GM10248 (cell line): ENCODE data around the gene SLC35E4.
"Not testable (repeated sequence)": the region's sequence is repeated elsewhere in the genome, so short reads cannot be mapped to it uniquely, and the experiment has no call there.

Experiments used
- CTCF ChIA-PET: fragments of 300-600 bp; sonication (Branson Sonifier 250); formaldehyde crosslinking; extraction: SDS; loops from one replicate; lab custom pipeline; 2021; ENCODE audit warnings: antibody characterized with exemption; lab: Yijun Ruan, JAX
- POLR2A ChIA-PET: fragments of 350-650 bp; sonication (Branson Sonifier 250); formaldehyde crosslinking; extraction: SDS; loops from one replicate; lab custom pipeline; 2020; ENCODE audit warnings: antibody characterized with exemption; lab: Yijun Ruan, JAX
- DNase-seq: peaks from one replicate; pipeline ENCODE4 v3.0.0; 2012; ENCODE audit errors: extremely low spot score
- TF ChIP-seq, protein P1 (sequence below): IDR thresholded peaks from 2 replicates; pipeline ENCODE4 v1.5.1; 2012; ENCODE audit warnings: mild to moderate bottlenecking, low read depth; ENCODE audit errors: extremely low read depth, missing control alignments, control extremely low read depth

The SLC35E4 gene

DNA sequence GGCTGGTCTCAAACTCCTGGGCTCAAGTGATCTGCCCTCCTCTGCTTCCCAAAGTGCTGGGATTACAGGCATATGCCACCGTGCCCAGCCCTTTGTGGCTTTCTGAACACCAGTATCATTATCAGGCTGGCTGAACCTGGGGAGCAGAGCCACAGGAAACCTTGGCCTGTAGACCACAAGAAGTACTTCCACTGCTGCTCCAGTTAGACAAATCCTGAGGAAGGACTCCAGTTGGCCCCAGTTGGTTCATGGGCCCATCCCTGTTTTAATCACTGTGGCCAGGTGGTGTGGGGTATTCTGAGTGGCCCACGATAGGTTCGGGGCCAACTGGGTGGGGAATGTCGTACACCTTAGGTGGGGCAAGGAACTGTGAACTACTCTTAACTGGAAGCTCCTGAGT is 37.6 kb downstream of the SLC35E4 start:
- POLR2A ChIA-PET, result no interaction called here
- DNase-seq, result no peak
- TF ChIP-seq, protein P1, sequence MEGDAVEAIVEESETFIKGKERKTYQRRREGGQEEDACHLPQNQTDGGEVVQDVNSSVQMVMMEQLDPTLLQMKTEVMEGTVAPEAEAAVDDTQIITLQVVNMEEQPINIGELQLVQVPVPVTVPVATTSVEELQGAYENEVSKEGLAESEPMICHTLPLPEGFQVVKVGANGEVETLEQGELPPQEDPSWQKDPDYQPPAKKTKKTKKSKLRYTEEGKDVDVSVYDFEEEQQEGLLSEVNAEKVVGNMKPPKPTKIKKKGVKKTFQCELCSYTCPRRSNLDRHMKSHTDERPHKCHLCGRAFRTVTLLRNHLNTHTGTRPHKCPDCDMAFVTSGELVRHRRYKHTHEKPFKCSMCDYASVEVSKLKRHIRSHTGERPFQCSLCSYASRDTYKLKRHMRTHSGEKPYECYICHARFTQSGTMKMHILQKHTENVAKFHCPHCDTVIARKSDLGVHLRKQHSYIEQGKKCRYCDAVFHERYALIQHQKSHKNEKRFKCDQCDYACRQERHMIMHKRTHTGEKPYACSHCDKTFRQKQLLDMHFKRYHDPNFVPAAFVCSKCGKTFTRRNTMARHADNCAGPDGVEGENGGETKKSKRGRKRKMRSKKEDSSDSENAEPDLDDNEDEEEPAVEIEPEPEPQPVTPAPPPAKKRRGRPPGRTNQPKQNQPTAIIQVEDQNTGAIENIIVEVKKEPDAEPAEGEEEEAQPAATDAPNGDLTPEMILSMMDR, result no peak
- CTCF ChIA-PET, result interaction anchor here (1.5 kb wide), 1 partner anchor 82 kb away, joined by 5 read pairs; no protein-coding TSS in a partner anchor

DNA sequence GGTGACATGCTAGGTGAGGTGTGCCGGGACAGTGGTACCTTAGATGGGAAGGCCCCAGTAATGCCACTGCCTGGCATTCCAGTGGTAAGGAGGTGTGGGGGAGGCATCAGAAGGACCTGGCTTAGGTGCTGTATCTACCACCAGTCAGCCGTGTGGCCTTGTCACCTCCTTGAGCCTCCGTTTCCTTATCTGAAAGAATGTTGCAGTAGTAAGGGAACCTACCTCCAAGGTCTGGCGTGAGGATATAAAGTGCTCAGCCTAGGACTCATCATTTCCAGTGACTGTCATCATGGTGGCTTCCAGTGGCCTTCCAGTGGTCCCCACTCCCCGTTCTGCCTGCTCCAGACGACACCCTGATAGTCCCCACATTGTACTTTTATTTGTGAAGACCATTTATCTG is 38.9 kb downstream of the SLC35E4 start:
- ChIA-PET CTCF (interaction anchor here (1.5 kb wide), 1 partner anchor 81 kb away, joined by 5 read pairs; no protein-coding TSS in a partner anchor), POLR2A (no interaction called here)
- TF ChIP-seq, protein P1, result no peak
- DNase-seq, result no peak

DNA sequence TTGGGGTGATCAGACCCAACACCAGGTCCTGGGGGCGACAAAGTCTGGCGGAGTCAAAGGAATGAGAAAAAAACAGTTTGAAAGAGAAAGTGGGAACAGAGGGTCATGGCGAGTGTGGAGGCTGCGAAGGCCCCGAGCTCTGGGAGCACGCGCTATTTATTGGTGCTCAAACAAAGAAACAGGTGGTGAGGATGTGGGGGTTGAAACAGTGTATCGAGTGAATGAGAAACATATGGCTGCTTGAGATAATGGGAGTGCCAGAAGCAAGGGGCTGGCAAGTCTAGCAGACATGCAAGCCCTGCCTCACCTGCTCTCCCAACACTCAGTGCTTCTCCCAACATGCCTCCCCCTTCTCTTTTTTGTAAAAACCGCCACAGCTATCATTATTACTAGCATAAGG is 39.9 kb downstream of the SLC35E4 start:
- TF ChIP-seq, protein P1, result no peak
- POLR2A ChIA-PET, result no interaction called here
- CTCF ChIA-PET, result interaction anchor here (1.0 kb wide), 1 partner anchor 8 kb away, joined by 3 read pairs; the partner anchor contains the start of gene DUSP18
- DNase-seq, result no peak

DNA sequence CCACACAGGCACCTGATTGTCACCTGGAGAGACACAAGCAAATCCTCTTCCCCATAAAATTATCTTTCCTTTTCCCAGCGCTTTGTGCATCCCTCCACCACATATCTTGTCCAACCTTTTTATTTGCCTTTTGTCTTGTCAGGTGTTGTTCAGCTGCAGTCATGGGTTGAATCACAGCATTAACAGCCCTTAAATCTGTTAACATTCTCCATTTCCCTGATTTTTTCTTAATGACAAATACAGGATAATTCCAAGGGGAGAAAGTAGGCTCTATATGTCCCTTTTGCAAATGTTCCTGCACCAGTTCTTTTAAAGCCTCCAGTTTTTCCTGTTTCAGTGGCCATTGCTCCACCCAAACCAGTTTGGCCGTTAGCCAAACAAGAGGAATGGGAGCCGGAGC is 41.0 kb downstream of the SLC35E4 start:
- POLR2A ChIA-PET, DNase-seq, CTCF ChIA-PET: not testable (repeated sequence)

DNA sequence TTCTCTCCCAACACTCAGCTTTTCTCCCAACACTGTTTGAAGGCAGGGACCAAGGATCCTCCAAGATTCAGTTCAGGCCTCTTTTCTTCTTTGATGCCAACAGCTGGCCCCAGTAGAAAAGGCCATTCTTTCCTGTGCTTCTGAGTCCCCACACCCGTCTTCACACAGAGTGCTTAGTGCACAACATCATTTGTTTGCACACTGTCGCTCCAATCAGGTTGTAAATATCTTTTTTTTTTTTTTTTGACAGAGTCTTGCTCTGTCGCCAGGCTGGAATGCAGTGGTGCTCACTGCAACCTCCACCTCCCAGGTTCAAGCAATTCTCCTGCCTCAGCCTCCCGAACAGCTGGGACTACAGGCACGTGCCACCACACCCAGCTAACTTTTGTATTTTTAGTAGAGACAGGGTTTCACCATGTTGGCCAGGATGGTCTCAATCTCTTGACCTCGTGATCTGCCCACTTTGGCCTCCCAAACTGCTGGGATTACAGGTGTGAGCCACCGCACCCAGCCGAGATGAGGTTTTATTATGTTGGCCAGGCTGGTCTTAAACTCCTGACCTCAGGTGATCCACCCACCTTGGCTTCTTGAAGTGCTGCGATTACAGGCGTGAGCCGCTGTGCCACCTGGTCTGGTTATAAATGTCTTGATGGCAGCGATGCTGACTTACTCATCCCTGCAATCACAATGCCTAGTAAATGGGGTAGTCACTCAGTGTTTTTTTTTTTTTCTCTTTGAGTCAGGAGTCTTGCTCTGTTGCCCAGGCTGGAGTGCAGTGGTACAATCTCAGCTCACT is 44.5 kb downstream of the SLC35E4 start:
- CTCF ChIA-PET, result interaction anchor here (0.7 to 1.7 kb wide), 4 partner anchors 13 to 75 kb away, joined by 3 to 4 read pairs (median 3); no protein-coding TSS in a partner anchor
- POLR2A ChIA-PET, DNase-seq: not testable (repeated sequence)

DNA sequence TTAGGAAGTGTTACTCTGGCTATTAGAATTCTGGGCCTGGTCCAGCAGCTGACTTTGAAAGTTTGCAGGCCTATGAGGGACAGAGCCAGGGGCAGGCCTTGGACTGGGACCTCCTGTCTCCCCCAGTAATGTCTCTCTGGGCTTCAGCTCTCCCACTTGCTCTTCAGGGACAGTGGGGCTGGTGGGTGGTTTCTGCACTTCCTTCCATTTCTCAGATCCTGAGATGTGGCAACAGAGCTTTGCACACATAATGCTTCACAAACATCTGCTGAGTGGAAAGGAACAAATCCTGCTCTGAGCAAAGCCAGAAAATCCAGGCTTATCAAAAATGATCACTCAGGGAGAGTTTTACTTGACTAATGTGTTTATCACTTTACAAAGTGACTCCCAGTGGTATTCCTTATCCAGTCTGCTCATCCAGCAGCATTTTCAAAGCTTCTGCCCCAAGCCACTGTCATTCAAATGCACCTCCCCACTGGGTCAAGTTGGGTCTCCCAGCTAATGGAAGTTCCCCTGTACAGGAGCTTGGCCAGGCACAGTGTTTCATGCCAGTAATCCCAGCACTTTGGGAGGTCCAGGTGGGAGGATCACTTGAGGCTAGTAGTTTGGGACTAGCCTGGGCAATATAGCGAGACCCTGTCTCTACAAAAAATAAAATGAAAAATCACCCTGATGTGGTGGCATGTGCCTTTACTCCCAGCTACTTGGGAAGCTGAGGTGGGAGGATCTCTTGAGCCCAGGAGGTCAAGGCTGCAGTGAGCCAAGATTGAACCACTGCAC is 45.6 kb downstream of the SLC35E4 start:
- DNase-seq, result no peak
- CTCF ChIA-PET, result interaction anchor here (0.7 to 1.7 kb wide), 3 partner anchors 12 to 74 kb away, joined by 3 to 4 read pairs (median 3); partner anchors contain the start of gene TCN2
- TF ChIP-seq, protein P1, result no peak
- POLR2A ChIA-PET, result no interaction called here

DNA sequence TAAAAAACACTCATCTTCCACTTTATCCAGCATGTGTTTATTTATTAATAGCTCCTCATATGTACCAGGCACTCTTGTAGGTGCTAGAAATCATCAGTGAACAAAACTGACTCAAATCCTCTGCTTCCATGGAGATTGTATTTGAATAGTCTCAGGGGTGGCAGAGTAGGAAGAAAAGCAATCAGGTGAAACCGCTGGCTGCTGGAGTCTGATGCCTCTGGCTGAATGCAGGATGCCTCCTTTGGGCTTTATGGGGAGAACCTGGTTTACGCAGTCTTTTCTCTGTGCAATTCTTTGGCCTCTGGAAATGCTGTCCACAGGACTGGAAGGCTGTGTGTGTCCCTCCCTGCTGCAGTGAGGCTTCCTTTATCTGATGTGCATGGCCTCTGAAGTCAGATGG is 46.2 kb downstream of the SLC35E4 start:
- POLR2A ChIA-PET, result no interaction called here
- CTCF ChIA-PET, result interaction anchor here (1.4 to 1.7 kb wide), 2 partner anchors 11 to 74 kb away, joined by 3 to 4 read pairs; partner anchors contain the start of gene TCN2
- TF ChIP-seq, protein P1, result no peak

More for the DNA sequence above, 46.2 kb downstream of the SLC35E4 start:
- no peak for DNase-seq
